DMS53 treated with DMSO at 0.1 percent for 48 hours (cell line): ENCODE results near the gene LFNG.

Experiments used
- DNase-seq: peaks from one replicate; lab custom pipeline; 2025; ENCODE audit not compliant: unreplicated experiment; lab: John Stamatoyannopoulos, UW

Gene LFNG

DNA sequence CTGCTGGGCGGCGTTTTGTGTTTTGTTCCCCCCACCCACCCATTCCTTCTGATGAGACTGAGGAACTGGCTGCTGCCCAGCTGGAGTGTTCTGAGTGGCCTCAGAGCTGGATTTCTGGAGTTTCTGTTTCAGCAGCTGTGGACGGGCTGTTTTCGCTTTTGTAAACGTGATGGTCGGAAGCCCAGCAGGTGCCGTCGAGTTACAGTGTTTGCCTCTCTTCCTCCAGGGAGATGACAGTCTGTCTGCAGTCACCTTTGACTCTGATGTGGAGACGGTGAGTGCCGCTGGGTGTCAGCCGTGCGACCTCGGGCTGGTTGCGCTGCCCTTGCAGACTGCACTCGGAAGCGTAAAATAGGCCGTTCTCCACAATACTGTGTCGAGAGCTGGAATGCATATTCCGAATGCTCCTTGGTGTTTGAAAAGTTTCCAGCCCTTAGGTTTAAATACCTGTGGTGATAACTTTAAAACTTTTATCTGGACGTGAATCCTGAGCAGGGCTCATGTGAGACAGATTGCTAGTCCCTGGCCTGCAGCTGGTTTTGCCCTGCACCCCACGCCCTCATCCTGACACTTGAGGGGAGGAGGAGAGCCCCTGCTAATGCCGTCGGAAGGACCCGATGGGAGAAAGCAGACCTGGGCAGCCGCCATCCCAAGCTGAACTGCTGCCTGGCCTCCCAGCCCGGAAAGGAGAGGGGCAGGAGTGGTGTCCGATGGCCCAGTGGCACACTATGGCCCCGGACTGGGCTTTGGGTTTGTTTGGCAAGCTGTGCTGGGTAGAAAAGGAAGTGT lies 47.5 kb downstream of the LFNG start:
- no peak for DNase-seq

DNA sequence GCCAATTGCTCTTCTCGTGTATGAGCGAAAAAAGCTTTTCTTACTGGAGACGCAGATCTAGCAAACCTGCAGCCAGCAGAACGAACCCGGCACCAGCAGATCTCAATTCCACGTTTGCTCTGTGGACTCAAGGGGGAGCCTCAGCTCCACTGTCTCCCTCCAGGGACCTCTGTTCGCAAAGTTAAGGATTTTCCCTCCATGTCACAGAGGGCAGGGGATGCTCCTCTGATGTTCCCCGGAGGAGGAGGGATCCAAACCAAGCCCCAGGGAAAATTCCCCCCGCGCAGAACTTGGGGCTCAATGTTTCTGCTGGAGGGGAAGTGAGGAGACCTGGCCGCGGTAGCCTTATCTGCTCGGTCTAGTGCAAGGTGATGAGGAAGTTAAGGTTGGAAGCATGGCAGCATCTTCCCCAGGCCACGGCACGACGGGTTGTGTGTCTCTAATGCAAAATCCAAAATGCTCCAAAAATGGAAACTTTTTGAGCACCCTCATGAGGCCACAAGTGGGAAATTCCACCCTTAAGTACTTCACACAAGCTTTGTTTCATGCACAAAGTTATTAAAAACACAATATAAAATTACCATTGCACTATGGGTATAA lies 48.2 kb downstream of the LFNG start:
- DNase-seq, result no peak

DNA sequence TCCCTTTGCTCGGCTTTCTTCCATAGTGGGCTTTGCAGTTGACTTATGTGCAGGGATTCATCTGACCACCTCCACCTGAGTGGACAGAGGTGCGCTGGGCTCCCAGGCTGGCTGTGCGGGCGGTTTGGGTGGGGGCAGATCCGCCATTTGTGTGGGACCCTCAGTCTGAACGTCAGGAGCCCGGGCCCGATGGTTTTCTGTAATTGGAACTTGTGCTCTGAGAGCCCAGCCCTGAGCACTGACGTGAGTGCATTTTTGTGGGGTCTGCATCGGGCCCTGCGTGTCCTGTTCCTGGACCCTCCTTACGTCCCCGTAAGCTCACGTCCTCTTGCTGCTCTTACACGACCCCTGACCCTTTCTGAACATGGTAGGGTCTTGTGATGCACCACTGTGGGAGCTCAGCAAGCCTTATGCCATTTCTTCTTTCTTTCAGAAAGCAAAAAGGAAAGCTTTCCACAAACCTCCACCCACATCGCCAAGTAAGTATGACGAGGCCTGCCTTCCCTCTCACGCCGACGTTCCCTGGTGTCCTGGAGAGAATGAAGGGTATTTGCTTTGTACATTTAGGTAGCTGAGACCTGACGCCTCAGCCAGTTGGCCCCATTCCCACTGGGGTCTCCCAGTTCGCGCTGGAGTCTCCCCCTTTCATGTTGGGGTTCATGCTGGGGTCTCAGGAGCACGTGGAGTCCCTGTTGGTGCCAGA lies 49.1 kb downstream of the LFNG start:
- DNase-seq, result no peak

DNA sequence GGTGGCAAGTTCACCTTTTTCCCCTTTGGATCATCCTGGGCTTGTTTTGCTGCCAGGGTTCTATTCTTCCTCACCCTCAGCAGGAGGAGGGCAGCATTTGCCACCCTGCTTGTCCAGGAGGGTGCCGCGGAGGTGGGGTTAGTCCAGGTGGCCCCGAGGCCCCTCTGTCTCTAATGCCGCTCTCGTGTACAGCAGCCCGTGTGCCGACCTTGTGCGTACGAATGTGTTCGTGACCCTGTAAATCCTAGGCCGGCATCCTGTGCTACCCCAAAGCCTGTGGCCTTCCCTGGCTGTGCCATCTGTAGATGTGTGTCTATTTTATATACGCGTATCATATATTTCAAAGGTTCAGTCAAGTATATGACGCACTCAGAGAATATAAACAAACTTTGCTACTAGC lies 49.8 kb downstream of the LFNG start:
- no peak for DNase-seq

DNA sequence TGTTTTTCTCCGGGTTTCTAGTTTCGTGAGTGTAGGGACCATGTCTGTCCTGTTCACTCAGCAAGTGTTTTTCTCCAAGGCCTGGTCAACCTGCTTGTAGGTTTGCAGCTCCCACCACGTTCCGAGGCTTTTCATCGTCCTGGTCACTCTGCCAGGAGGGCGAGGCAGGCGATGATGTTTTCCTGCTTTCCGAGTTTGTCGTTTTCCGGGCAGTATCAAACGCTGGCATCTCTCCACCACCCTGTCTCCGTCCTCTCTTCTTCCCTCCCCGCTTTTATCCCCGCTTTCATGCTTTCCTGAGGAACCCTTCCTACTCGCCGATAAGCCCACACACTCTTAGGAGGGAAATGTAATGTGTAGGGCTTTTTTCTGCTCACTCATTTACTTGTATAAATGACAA lies 50.4 kb downstream of the LFNG start:
- no peak for DNase-seq

DNA sequence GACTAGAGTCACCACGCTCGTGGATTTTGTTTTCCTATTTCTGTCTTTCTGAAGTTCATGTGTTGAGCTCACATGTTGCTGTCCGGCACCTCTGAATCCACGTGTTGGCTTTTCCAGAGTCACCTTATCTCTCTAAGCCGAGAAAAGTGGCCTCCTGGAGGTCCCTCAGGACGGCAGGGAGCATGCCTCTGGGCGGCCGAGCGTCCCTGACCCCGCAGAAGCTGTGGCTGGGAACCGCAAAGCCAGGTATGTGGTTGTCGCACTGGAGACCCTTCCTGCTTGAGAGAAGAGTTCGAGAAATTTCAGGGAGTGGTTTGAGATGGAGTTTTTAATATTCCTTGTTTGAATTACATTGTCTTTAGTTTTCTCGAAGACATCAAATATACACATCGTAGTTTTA lies 51.8 kb downstream of the LFNG start:
- no peak for DNase-seq

DNA sequence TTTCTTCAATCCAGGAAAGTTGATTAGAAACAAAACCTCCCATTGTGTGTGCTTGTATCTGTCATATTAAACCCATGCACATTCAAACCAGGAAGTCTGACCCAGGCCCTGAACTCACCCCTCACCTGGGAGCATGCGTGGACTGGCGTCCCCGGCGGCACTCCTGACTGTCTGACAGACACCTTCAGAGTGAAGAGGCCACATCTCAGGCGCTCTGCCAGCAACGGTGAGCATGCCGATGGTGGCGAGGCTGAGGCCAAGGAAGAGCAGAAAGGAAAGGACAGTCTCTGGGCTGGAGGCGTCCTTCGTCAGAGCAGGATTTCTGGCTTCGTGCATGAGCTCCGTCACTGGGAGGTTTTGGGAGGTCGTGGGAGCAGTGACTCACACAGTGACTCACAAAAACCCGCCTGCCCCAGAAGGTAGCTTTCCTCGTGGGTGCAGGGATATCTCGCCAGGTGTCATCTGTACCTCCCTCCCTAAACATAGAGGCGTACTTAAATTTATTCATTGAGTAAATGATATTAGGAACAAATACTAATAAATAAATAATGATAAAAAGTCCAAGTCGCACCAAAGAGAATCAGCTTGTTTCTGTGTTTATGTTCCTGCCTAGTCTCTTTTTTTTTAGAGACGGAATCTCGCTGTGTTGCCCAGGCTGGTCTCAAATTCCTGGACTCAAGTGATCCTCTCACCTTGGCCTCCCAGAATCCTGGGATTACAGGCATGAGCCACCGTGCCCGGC lies 52.7 kb downstream of the LFNG start:
- no peak for DNase-seq

DNA sequence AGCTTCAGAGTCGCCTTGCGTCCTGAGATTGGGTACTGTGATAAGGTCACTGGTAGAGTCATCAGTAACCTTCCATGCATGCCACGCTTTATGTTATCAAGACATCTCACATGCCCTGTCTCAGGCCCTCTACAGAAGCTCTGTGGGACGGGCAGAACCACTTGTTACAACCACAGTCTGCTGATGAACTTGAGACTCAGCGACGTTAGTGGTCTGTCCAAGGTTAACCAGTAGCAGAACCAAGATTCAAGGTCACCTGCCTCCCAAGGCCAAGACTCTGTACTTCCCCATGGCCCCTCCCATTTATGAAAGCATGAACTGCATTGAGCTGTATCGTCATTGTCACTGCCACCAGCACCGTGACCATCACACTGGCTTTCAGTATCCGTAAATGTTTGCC lies 54.2 kb downstream of the LFNG start:
- DNase-seq, result no peak

DNA sequence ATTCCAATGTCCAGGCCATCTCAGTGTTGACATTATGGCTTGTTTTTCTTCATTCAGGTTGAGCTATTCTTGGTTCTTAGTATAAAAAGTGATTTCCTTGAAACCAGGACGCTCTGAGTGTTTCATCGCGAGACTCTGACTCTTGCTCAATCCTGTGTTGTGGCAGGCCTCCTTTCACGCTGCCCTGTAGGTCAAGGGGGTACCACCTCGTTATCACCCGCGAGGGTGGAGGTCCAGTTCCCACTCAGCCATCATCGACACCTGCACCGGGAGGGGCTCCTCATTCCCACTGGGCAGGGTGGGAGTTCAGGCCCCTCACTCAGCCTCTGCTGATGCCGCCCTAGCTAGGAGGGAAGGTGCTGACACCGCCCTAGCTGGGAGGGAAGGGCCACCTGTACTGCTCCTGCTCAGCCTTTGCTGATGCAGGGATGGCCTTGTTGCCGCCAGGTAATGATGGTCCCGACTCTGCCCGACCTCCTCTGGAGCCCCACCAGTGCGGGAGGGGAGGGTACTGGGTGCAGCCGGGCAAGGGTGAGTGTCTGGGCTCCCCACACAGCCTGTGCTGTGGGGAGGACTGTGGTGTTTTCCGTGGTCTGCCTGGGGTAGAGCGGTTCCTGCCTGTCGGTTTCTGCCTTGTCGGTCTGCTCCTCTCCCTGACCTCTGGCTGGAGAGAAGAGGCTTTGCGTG lies 55.6 kb downstream of the LFNG start:
- no peak for DNase-seq

DNA sequence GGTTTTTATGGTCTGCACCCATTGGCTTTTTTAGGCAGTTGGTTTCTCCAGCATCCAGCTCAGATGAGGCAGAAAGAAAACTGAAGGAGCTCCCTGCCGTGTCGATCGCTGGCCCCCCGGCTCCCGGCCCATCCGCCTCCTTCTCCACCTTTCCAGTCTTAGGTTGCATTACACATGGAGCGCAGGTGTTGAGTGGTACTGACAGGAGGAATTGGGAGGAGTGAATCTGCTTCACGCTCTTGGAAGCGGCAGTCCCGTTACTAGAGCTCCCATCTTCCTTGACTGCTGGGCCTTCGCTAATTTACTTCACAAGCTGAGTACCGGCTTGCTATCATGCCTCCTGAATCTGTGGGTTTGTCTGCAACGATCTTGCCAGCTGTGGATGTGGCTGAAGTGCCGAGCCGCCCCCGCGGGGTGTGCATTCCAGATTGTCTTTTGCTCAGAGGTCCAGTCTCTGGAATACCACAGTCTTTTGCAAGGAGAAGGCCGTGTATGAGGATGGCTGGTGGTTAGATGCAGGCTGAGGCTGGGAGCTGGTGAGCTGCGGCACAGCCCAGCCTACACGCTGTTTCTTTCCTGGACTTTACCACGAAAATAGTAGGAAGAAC lies 56.3 kb downstream of the LFNG start:
- DNase-seq, result no peak

DNA sequence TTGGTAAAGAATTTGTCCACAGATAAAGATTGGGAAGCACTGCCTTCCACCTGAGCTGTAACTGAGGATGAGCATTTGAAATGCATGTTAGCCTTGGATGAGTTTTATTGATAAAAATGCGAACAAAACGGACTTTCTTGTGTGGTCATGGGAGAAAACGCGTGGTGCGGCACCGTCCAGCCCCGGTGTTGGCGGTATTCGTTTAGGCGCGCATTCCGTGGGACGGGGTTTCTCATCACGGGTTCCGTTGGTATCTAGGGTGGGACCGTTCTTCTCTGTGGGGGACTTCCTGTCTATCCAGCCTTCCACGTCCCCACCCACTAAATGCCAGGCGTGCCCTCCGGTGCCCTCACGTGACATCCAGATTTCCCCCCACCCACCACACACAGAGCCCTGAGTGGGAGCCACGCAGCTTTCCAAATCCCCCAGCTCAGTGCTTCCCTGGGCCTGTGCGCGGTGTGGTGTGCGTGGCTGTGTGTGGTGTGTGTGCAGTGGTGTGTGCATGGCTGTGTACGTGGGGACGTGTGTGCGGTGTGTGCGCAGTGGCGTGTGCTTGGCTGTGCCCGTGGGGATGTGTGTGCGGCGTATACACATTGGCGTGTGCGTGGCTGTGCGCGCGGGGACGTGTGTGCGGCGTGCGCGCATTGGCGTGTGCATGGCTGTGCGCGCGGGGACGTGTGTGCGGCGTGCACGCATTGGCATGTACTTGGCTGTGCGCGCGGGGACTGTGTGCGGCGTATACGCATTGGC lies 57.3 kb downstream of the LFNG start:
- no peak for DNase-seq
